HG03521 (cell line): ENCODE data around the gene USP47.
A peak's percentile ranks its signal among the peaks of the same experiment; 100 is the strongest.
"Not testable (repeated sequence)": the region's sequence is repeated elsewhere in the genome, so short reads cannot be mapped to it uniquely, and the experiment has no call there.

Experiments used
- ATAC-seq: cut with Tn5 transposase; IDR thresholded peaks from one replicate; pipeline ENCODE4 v1.9.1; 2021; ENCODE audit warnings: mild to moderate bottlenecking, moderate library complexity; ENCODE audit not compliant: unreplicated experiment

USP47 gene

GRCh38 chr11:11821899-11822298, 19.9 kb upstream of the USP47 start:
- ATAC-seq = no peak

GRCh38 chr11:11822946-11823345, 18.8 kb upstream of the USP47 start:
- ATAC-seq = no peak

GRCh38 chr11:11826260-11826659, 15.5 kb upstream of the USP47 start:
- no peak for ATAC-seq

- ATAC-seq = no peak
Observed at GRCh38 chr11:11827272-11827671, 14.5 kb upstream of the USP47 start.

- ATAC-seq = not testable (repeated sequence)
Observed at GRCh38 chr11:11831406-11831805, 10.4 kb upstream of the USP47 start.

GRCh38 chr11:11836676-11837231, 5.0 kb upstream of the USP47 start:
- no peak for ATAC-seq

GRCh38 chr11:11839718-11840117, 2.1 kb upstream of the USP47 start:
- ATAC-seq = no peak

- ATAC-seq = peak; percentile 14
Observed at GRCh38 chr11:11841116-11841722, 553 bp upstream of the USP47 start.

GRCh38 chr11:11842421-11843008, 743 bp downstream of the USP47 start:
- ATAC-seq = peak; percentile 33

- no peak for ATAC-seq
Observed at GRCh38 chr11:11843211-11843621, 1.4 kb downstream of the USP47 start.

- no peak for ATAC-seq
Observed at GRCh38 chr11:11843642-11844041, 1.9 kb downstream of the USP47 start.

- no peak for ATAC-seq
Observed at GRCh38 chr11:11844272-11844671, 2.5 kb downstream of the USP47 start.

- no peak for ATAC-seq
Observed at GRCh38 chr11:11845071-11845470, 3.3 kb downstream of the USP47 start.

GRCh38 chr11:11845551-11845950, 3.8 kb downstream of the USP47 start:
- no peak for ATAC-seq

GRCh38 chr11:11847082-11847481, 5.3 kb downstream of the USP47 start:
- no peak for ATAC-seq

GRCh38 chr11:11848891-11849746, 7.3 kb downstream of the USP47 start:
- peak; percentile 77 for ATAC-seq

- no peak for ATAC-seq
Observed at GRCh38 chr11:11850668-11851067, 8.9 kb downstream of the USP47 start.

GRCh38 chr11:11856638-11857037, 14.9 kb downstream of the USP47 start:
- no peak for ATAC-seq

- ATAC-seq = no peak
Observed at GRCh38 chr11:11857769-11858168, 16.0 kb downstream of the USP47 start.

GRCh38 chr11:11858676-11859075, 16.9 kb downstream of the USP47 start:
- no peak for ATAC-seq

GRCh38 chr11:11860103-11860979, 18.6 kb downstream of the USP47 start:
- ATAC-seq = no peak
